OCI-LY3 (cell line): ENCODE results near the gene NIPAL3.

Experiments
- CTCF ChIP-seq: fragments of 200-600, 300-600 bp; sonication (generic); IDR thresholded peaks from 2 replicates; pipeline ENCODE4 v1.5.1; 2014; ENCODE audit warnings: antibody characterized with exemption, low read length, low read depth
- EZH2phosphoT487 ChIP-seq: fragments of 200-600 bp; shearing (Covaris generic); IDR thresholded peaks from 2 replicates; pipeline ENCODE4 v1.6.1; 2018; ENCODE audit warnings: antibody characterized with exemption, mixed run types, low read depth

GRCh38 chr1:24484199-24484598, 68.6 kb downstream of the NIPAL3 start:
- peak; percentile 13 for TF ChIP-seq CTCF
- TF ChIP-seq EZH2phosphoT487: no peak
